Measurements from ENCODE around the gene ASIC3.

- TF ChIP-seq CTCF (conservative IDR thresholded peaks at IDR 0.05; ENCODE audit: low read length) (no peak), EZH2phosphoT487 (IDR thresholded peaks at IDR 0.05; ENCODE audit: borderline replicate concordance) (no peak)
Measured at GRCh38 chr7:151020231-151020630, 28.1 kb upstream of the ASIC3 start.
